HepG2 (cell line): ENCODE measurements around the gene TNFSF13B.

Source experiments
- HOXA3 ChIP-seq: sonication (generic); formaldehyde crosslinking; IDR thresholded peaks from 2 replicates; pipeline ENCODE4 v1.5.0; 2020; ENCODE audit warnings: missing genetic modification reagents
- KLF15 ChIP-seq: sonication (generic); formaldehyde crosslinking; IDR thresholded peaks from 2 replicates; pipeline ENCODE4 v1.8.1; 2023; ENCODE audit warnings: borderline replicate concordance, mild to moderate bottlenecking, inconsistent platforms, missing genetic modification reagents, mixed read lengths
- MAFK ChIP-seq, 2 experiments: IDR thresholded peaks in 1 of 2; conservative IDR thresholded peaks in 1 of 2; 2 replicates each; pipeline ENCODE4 v1.6.1; 2011; ENCODE audit warnings: improper control_type of control experiment in 2 of 2, low read length in 2 of 2
- PRDM10 ChIP-seq: sonication (generic); formaldehyde crosslinking; IDR thresholded peaks from 2 replicates; pipeline ENCODE4 v1.4.0; 2020; ENCODE audit warnings: low read depth, missing genetic modification reagents
- ZNF510 ChIP-seq: sonication (generic); formaldehyde crosslinking; IDR thresholded peaks from 2 replicates; pipeline ENCODE4 v1.4.0; 2020; ENCODE audit warnings: low read depth, mild to moderate bottlenecking, missing genetic modification reagents
- TF ChIP-seq, protein P1 (sequence below): sonication (generic); formaldehyde crosslinking; IDR thresholded peaks from 2 replicates; pipeline ENCODE4 v1.5.0; 2020; ENCODE audit warnings: mild to moderate bottlenecking, missing genetic modification reagents, moderate library complexity

- TF ChIP-seq, protein P1, sequence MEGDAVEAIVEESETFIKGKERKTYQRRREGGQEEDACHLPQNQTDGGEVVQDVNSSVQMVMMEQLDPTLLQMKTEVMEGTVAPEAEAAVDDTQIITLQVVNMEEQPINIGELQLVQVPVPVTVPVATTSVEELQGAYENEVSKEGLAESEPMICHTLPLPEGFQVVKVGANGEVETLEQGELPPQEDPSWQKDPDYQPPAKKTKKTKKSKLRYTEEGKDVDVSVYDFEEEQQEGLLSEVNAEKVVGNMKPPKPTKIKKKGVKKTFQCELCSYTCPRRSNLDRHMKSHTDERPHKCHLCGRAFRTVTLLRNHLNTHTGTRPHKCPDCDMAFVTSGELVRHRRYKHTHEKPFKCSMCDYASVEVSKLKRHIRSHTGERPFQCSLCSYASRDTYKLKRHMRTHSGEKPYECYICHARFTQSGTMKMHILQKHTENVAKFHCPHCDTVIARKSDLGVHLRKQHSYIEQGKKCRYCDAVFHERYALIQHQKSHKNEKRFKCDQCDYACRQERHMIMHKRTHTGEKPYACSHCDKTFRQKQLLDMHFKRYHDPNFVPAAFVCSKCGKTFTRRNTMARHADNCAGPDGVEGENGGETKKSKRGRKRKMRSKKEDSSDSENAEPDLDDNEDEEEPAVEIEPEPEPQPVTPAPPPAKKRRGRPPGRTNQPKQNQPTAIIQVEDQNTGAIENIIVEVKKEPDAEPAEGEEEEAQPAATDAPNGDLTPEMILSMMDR (CRISPR knock-in tag) = no peak
- TF ChIP-seq MAFK (conservative IDR thresholded peaks at IDR 0.05 in 1 of 2, IDR thresholded peaks at IDR 0.05 in 1 of 2; ENCODE audit: low read length in 2 of 2) (no peak), ZNF510 (CRISPR knock-in tag) (no peak), PRDM10 (CRISPR knock-in tag) (no peak), HOXA3 (CRISPR knock-in tag) (no peak), KLF15 (CRISPR knock-in tag) (no peak)
Measured at GRCh38 chr13:108267347-108267746, 2.2 kb upstream of the TNFSF13B start.
